ENCODE data around the gene NLRP12. TPM values are rescaled to one million over a fixed set of nuclear protein-coding genes. Genes with fewer than 3 reads are reported as not detected.

NLRP12 gene
- polyA plus RNA-seq, 1 of the 3 experiments (the other 2 are of a cell fraction), result 0.02 TPM

- Histone ChIP-seq H3K27me3 (ENCODE audit: insufficient read depth) (peaks cover 20% of the 10 kb centered on the region; the same call in 1 of the 2 replicates), H3K9me3 (no peaks in the 10 kb centered on the region), H3K36me3 (replicated peaks in 1 of 2; ENCODE audit: control insufficient read depth in 1 of 2, insufficient read depth in 2 of 2, low read length in 1 of 2) (no peaks in the 10 kb centered on the region), H3K4me1 (ENCODE audit: control insufficient read depth in 1 of 2, insufficient read depth in 2 of 2, low read depth in 1 of 2, low read length in 1 of 2) (no peaks in the 10 kb centered on the region), H3K9ac (no peak overlapping the region), H3F3A (replicated peaks; ENCODE audit: insufficient read depth) (no peaks in the 10 kb centered on the region), H3K4me3 (ENCODE audit: low read depth in 2 of 2, low read length in 1 of 2) (no peak overlapping the region), H4K20me1 (ENCODE audit: insufficient read depth) (no peaks in the 10 kb centered on the region), H2AFZ (ENCODE audit: low read depth) (no peak overlapping the region), H3K9me2 (no peaks in the 10 kb centered on the region), H3K4me2 (no peak overlapping the region), H3K79me2 (ENCODE audit: insufficient read depth) (no peaks in the 10 kb centered on the region), H3K27ac (ENCODE audit: low read depth in 2 of 2, low read length in 1 of 2) (no peak overlapping the region)
- WGBS (ENCODE audit: low lambda C conversion rate), result 12% methylated on average over 5 of the region's 5 CpGs
- ChIA-PET CTCF (interaction anchor here (2.1 to 2.6 kb wide), 2 partner anchors 27 to 210 kb away, joined by 10 to 11 read pairs; no protein-coding TSS in a partner anchor), POLR2A (no interaction called here)
- no peak for DNase-seq
- TF ChIP-seq EZH2phosphoT487 (IDR thresholded peaks at IDR 0.05; ENCODE audit: borderline replicate concordance, low read depth) (no peak), FOXJ3 (CRISPR knock-in tag; IDR thresholded peaks at IDR 0.05) (no peak), GABPA (IDR thresholded peaks at IDR 0.05; ENCODE audit: low read depth) (no peak), EP300 (IDR thresholded peaks at IDR 0.05; ENCODE audit: borderline replicate concordance in 1 of 2, low read depth in 1 of 2, low read length in 1 of 2) (no peak), ZBTB33 (IDR thresholded peaks at IDR 0.05; ENCODE audit: borderline replicate concordance, low read depth) (no peak), IRF3 (IDR thresholded peaks at IDR 0.05; ENCODE audit: low read depth, low read length) (no peak), FOSL2 (IDR thresholded peaks at IDR 0.05; ENCODE audit: borderline replicate concordance, low read depth) (no peak), PBX3 (IDR thresholded peaks at IDR 0.05) (no peak), MXI1 (IDR thresholded peaks at IDR 0.05; ENCODE audit: low read depth, low read length) (no peak), NFIC (IDR thresholded peaks at IDR 0.05; ENCODE audit: borderline replicate concordance) (no peak), SMC3 (IDR thresholded peaks at IDR 0.05; ENCODE audit: low read depth, low read length) (no peak)
Observed at GRCh38 chr19:53819861-53820260, 4.3 kb downstream of the NLRP12 start.

GRCh38 chr19:53818756-53819155, 5.4 kb downstream of the NLRP12 start:
- 34% methylated on average over 13 of the region's 13 CpGs for WGBS (ENCODE audit: low lambda C conversion rate)
- no peaks in the 10 kb centered on the region for H3K9me3 ChIP-seq
- H4K20me1 ChIP-seq (ENCODE audit: insufficient read depth), result no peaks in the 10 kb centered on the region
- H3K4me3 ChIP-seq (ENCODE audit: low read depth in 2 of 2, low read length in 1 of 2), result no peak overlapping the region
- H3F3A ChIP-seq (replicated peaks; ENCODE audit: insufficient read depth), result no peaks in the 10 kb centered on the region
- H2AFZ ChIP-seq (ENCODE audit: low read depth), result no peak overlapping the region
- H3K36me3 ChIP-seq (replicated peaks in 1 of 2; ENCODE audit: control insufficient read depth in 1 of 2, insufficient read depth in 2 of 2, low read length in 1 of 2), result no peaks in the 10 kb centered on the region
- no peak for DNase-seq
- peaks cover 11% of the 10 kb centered on the region; the same call in 1 of the 2 replicates for H3K27me3 ChIP-seq (ENCODE audit: insufficient read depth)
- H3K79me2 ChIP-seq (ENCODE audit: insufficient read depth), result no peaks in the 10 kb centered on the region
- ChIA-PET CTCF (interaction anchor here (1.6 kb wide), 1 partner anchor 26 kb away, joined by 6 read pairs; no protein-coding TSS in a partner anchor), POLR2A (no interaction called here)
- no peak overlapping the region for H3K9ac ChIP-seq
- H3K4me2 ChIP-seq, result no peak overlapping the region
- H3K27ac ChIP-seq (ENCODE audit: low read depth in 2 of 2, low read length in 1 of 2), result no peak overlapping the region
- no peaks in the 10 kb centered on the region for H3K4me1 ChIP-seq (ENCODE audit: control insufficient read depth in 1 of 2, insufficient read depth in 2 of 2, low read depth in 1 of 2, low read length in 1 of 2)
- H3K9me2 ChIP-seq, result no peaks in the 10 kb centered on the region
- TF ChIP-seq YY1 (IDR thresholded peaks at IDR 0.05; ENCODE audit: low read depth), result no peak
- no peak for TF ChIP-seq TAF1 (IDR thresholded peaks at IDR 0.05; ENCODE audit: borderline replicate concordance, low read depth, low read length)
- no peak for TF ChIP-seq USF1 (IDR thresholded peaks at IDR 0.05; ENCODE audit: borderline replicate concordance, low read depth)
- no peak for TF ChIP-seq CHD2 (IDR thresholded peaks at IDR 0.05; ENCODE audit: low read length, partially characterized antibody)
- no peak for TF ChIP-seq PBX3 (IDR thresholded peaks at IDR 0.05)
- TF ChIP-seq MEF2A (IDR thresholded peaks at IDR 0.05; ENCODE audit: borderline replicate concordance, low read depth), result no peak
- TF ChIP-seq ZBTB33 (IDR thresholded peaks at IDR 0.05; ENCODE audit: borderline replicate concordance, low read depth), result no peak
- TF ChIP-seq EP300 (IDR thresholded peaks at IDR 0.05; ENCODE audit: borderline replicate concordance in 1 of 2, low read depth in 1 of 2, low read length in 1 of 2), result no peak
- no peak for TF ChIP-seq SMC3 (IDR thresholded peaks at IDR 0.05; ENCODE audit: low read depth, low read length)
- TF ChIP-seq NRF1 (IDR thresholded peaks at IDR 0.05; ENCODE audit: low read depth, low read length), result no peak
- no peak for TF ChIP-seq TEAD4 (IDR thresholded peaks at IDR 0.05; ENCODE audit: borderline replicate concordance, insufficient read depth)
